Vagina (tissue), 2 donors: ENCODE measurements around the gene RBPJ.

Experiments
- POLR2A ChIP-seq, 2 donors: fragments of 450-650 bp; IDR thresholded peaks; one replicate each; pipeline ENCODE4 v1.6.1; 2017; ENCODE audit warnings: antibody characterized with exemption in 2 of 2, mild to moderate bottlenecking in 2 of 2, moderate library complexity in 2 of 2
- POLR2AphosphoS5 ChIP-seq, 2 donors: sonication (generic); formaldehyde crosslinking; IDR thresholded peaks; one replicate each; pipeline ENCODE4 v1.9.0; 2017; ENCODE audit warnings: antibody characterized with exemption in 2 of 2, mild to moderate bottlenecking in 2 of 2, low read depth in 1 of 2; ENCODE audit not compliant: insufficient read depth in 1 of 2

GRCh38 chr4:26285272-26285671, 35.5 kb upstream of the RBPJ start:
- TF ChIP-seq POLR2A (IDR thresholded peaks at IDR 0.05): no peak
- no peak for TF ChIP-seq POLR2AphosphoS5 (IDR thresholded peaks at IDR 0.05; ENCODE audit: insufficient read depth in 1 of 2, low read depth in 1 of 2)
